Measurements from ENCODE around the gene PCNX1.
"Not testable (repeated sequence)": the region's sequence is repeated elsewhere in the genome, so short reads cannot be mapped to it uniquely, and the experiment has no call there.

Gene PCNX1

DNA sequence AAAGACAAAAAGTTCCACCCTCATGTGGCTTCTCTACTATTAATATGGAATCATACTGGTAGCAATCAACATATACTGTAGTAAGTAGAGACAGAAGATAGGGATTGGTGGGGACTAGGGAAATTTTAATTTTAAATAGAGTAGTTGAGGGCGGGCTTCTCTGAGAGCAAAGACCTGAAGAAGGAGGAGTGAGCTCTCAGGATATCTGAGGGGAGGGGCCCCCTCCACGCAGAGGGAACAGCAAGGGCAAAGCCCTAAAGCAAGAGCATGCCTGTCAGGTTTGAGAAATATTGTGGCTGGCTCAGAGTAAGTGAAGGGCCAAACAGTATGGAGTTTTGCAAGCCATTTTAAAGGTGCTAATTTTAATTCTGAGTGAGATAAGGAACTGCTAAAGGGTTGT lies 64.3 kb downstream of the PCNX1 start:
- DNase-seq, result no peak

DNA sequence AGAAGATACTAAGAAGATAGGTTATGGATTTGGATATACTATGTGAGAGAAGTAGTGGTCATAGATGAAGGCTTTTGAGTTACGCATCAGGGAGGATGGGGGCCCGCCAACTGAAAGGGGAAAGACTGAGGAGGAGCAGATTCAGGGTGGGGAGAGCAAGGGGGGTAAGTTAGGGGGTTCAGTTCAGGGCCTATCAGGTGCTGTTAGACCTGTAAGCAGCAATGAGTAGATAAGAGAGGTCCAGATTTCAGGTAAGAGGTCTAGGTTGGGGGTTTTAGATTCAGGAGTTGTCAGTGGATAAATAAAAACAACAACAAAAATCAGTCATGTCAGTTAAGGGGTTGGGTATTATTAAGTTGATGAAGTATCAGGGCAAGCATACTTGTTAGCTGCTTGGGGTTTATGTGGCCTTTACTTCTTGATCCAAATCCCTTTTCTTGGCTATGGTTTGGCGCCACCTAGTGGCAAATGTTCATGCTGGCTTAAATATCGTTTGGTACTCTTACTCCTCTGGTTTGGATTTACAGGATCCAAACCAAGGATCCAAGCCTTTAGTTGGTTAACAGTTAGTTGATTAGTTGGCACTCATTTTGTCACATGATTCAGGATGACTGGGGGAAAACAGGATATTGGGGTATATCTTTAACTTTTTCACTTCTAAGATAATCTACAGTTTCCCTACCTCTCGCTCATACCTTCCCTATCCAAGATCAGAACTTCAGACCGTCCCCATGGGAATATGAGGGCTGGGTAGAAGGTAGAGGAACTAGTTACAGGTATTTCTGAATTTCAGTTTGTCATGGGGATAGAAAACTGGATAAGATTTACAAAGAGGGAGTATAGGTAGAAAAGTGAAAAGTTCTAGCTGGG lies 65.1 kb downstream of the PCNX1 start:
- peak; percentile 76 for DNase-seq

- DNase-seq, result no peak
These were observed 69.3 kb downstream of the PCNX1 start for GRCh38 chr14:70976591-70976990.

DNA sequence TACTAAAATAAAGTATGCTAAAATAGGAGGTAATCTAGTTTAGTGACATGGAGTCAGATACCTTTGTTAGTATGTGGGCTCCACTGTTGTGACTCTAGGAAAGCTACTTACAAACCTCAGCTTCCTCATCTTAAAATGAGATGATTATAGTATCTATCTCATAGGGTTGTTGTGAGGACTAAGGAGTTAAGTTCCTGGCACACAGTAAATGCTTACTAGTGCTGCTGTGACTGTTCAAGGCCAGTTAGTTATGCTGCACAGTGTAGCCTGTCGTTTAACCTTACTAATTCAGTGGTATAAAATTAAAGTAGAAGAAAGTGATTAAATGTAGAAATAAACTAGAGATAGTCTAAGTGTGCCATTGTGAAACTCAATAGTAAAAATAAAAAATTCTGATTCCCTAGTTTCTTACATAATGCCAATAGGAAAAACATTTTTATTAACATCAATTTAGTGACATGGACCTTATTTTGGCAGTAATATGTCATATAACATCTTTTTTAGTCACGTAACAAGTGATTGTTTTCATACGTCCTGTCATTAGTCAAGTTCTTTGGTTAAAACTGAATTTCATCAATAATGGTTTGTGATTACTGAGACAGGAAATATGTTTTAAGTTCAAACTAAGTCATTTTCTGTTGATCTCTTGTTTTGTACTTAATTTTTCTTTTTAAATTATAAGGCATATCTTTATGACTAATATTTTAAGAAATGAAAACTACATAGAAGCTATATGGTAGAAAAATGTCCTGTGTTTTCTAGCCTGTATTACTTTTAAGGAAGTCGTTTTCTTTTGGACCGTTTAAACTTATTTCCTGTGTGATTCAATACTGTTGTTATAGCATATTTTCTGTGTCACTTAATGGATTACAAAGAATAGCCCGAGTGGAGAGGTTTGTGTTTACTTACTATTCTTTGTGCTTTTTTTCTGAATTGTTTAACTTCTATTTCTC lies 74.0 kb downstream of the PCNX1 start:
- DNase-seq, result peak; percentile 70

DNA sequence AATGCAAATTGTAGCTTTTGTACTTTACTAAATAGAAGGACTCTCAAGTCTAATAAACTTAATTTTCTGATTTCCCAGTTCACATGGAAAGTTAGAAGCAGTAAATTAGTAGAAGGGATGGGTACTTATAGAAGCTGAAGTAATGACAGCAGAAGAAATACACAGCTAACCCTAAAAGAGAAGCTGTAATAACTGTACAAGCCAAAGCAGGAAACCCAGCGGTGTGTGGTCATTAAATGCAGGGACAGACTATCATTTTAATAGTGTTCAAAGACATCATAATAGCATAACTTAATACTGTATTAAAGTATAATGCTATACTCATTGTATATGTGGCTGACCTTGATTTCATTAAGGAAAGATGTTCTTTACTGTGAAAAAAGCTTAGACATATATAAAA lies 74.9 kb downstream of the PCNX1 start:
- DNase-seq, result peak; percentile 42

GRCh38 chr14:70987041-70987440 lies 79.8 kb downstream of the PCNX1 start:
- no peak for DNase-seq

DNA sequence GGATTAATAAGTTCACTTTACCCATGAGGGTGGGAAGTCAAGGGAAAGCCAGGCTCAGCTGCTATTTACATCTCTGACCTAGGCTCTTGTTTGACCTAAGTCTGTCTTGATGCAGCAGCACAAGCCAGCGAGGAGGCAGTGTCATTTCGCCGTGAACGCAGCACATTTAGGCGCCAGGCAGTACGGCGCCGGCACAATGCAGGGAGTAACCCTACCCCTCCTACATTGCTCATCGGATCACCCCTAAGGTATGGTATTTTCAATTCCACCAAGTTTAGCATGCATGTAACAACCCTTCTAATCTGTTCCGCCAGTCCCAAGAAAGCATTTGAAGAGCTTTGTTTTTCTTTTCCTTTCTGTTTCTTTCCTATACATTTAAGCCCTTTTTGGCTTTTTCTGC lies 81.2 kb downstream of the PCNX1 start:
- no peak for DNase-seq

- DNase-seq, result no peak
These were observed 86.7 kb downstream of the PCNX1 start for GRCh38 chr14:70993931-70994330.

DNA sequence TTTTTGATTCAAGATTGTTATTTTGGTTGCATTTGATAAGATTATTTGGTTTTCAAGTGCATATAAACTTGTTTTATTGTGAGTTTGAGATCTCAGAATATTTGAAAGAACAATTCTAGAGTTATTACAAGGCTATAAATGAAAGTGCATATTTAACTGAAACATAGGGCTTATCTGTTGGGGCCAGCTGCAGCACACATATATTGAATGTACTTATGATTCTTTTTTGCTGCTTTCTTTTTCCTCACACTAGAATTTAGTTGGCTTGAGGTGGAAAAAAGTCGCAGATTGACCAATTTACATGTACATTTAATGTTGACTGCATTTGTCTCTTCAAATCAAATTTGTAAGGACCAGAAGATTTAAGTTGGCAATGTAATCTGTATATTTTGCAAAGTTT lies 88.0 kb downstream of the PCNX1 start:
- DNase-seq, result no peak

DNA sequence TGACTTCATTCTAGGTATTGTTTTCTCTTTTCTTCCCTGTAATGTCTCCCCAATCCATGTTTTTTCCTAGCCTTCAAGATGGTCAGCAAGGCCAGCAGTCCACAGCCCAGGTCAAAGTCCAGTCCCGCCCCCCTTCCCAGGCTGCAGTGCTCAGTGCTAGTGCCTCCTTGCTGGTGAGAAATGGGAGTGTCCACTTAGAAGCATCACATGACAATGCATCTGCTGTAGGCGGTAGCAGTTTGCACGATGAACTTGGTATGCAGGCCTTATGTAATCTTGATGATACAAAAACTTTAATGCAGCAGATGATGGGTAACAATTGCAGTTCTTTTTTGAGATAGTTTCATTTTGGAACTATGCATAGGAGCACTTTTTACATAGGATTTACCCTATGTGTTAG lies 88.4 kb downstream of the PCNX1 start:
- no peak for DNase-seq

DNA sequence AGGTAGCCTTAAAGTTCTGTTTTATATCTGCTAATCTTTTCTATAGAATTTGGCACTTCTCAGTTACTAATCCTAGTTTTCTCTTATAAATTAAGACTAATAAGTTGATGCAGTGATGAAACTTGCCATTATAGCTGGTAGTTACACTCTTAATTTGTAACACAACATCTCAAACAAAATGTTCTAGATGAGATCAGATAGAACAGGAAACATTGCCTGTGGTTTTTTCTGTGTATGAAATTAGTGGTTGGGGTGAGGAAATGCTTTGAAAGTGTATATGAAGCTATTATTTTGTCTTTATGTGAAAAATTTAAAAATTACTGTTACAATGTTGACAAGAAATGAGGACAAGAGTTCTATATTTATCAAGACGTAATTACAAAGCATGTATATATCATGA lies 91.9 kb downstream of the PCNX1 start:
- DNase-seq, result peak; percentile 35

GRCh38 chr14:71000091-71000490 lies 92.8 kb downstream of the PCNX1 start:
- no peak for DNase-seq

DNA sequence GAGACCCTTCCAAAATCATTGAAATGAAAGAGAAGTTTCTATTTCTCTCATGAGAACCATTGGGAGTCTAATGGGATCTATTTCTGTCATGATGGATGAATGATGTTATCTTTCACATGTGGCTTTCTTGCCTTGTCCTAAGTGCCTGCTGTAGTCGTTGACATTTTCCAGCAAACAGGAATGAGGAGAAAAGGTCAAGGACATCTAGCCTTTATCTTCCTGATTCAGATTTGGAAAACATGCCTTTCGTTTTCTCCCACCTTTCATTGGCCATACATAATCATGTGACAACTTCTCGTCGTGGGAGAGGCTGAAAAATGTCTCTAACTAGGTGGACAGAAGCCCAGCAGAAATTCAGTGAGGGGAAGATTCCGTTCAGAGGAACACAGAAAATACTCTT lies 94.5 kb downstream of the PCNX1 start:
- no peak for DNase-seq

GRCh38 chr14:71003156-71003555 lies 95.9 kb downstream of the PCNX1 start:
- no peak for DNase-seq

- no peak for DNase-seq
These were observed 97.2 kb downstream of the PCNX1 start for GRCh38 chr14:71004481-71004880.

DNA sequence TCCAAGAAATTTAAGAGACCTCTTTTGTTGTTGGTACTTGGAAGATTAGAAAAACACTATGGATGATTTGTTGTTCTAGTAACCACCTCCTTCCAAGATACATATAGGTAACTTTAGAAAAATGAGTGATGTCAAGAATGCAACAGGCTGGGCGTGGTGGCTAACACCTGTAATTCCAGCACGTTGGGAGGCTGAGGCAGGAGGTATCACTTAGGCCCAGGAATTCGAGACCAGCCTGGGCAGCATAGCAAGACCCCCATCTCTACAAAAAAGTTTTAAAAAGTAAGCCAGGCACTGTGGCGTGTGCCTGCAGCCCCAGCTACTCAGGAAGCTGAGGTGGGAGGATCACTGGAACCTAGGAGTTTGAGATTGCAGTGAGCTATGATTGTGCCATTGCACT lies 97.8 kb downstream of the PCNX1 start:
- DNase-seq, result no peak

DNA sequence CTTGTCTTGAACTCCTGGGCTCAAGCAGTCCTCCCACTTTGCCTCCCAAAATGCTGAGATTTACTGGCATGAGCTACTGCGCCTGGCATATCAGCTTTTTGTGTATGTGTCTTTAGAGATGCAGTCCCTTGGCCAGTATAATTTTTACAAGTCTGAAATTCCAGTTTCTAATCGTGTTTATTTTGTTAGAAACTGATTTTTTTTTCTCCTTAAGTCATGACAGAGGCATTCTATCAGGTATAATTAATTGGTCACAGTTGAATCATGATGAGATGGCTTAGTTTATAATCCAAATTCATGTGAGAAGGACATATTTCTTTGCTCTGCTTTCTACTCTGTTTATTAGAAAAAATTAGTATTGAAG lies 98.9 kb downstream of the PCNX1 start:
- DNase-seq, result no peak

DNA sequence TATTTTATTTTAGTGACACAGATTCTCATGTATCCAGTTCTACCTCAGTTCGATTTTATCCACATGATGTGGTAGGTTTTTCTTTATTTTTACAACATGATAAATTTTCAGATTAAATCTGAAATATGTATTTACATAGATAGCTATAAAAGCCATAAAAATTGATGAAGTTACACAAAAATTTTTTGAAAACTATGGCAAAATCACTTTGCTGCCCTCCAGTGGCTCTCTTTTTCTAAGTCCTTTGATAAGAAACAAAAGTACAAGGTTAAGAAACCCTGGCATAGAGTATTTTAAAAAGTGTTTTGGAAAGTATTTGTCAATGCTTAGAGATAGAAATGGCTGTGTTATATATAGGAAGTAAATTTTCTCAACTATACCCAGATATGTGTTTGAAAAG lies 104.2 kb downstream of the PCNX1 start:
- no peak for DNase-seq

- no peak for DNase-seq
These were observed 105.6 kb downstream of the PCNX1 start for GRCh38 chr14:71012888-71013287.

DNA sequence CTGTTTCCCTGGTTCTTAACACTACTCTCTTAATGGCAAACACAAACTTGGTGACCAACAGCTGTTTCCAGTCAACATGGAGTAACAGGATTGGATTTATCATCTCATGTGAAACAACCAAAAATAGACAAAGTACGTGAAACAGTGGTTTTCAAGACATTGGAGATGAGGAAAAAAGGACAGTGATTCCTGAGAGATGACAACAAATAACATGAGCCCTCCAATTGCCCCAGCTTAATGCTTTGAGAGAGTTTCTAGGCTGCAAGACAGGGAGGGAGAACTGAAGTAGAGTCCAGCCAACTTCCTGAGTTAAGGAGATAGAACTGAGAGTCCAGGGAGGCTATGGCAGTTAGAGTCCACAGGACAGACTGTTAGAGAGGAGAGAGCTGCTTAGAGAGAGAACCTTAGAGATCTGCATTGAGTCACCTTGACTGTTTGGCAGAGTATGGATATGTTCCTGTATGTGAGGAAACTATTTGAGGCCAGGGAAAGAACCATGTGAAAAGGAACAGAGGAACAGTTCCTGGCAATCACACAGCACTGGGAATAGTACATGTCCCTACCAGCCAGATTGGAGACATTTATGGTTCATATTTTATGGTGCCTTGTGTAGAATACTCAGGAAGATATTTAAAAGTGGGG lies 106.4 kb downstream of the PCNX1 start:
- no peak for DNase-seq

DNA sequence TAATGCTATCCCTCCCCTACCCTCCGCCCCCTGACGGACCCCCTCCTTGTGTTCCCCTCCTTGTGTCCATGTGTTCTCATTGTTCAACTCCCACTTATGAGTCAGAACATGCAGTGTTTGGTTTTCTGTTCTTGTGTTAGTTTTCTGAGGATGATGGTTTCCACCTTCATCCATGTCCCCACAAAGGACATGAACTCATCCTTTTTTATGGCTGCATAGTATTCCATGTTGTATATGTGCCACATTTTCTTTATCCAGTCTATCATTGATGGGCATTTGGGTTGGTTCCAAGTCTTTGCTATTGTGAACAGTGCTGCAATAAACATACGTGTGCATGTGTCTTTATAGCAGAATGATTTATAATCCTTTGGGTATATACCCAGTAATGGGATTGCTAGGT lies 112.7 kb downstream of the PCNX1 start:
- DNase-seq, result not testable (repeated sequence)

DNA sequence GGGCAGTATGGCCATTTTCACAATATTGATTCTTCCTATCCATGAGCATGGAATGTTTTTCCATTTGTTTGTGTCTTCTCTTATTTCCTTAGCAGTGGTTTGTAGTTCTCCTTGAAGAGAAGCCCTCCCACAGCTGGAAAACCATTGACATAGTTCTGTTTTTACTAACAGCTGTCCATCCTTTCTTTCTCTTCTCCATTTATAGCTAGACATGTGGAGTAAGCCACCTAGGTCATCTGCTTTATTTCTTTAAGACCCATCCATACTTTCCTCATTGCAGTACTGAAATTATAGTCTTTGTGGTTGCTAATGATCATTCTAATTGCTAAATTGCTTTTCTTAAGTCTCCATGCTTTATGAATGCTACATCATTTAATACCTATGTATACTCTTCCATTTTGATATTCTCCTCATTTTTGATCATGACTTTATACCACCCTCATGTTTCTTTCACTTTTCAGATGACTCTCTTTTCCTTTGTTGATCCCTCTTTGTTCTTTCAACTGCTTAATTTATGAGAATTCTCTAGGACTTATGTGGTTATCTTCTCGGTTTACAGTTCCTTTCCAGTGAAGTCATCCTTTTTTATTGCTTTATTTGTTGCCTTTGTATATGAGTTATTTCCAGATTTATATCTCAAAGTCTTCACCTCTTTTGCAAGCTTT lies 114.2 kb downstream of the PCNX1 start:
- DNase-seq, result no peak
